Measurements from ENCODE around the gene OMA1. TPM values are rescaled to one million over a fixed set of nuclear protein-coding genes. Genes with fewer than 3 reads are reported as not detected.

Gene OMA1
- total RNA-seq, result 8.9 to 9.3 TPM (median 9.0 TPM) in 3 replicates
- long read RNA-seq, partial matches to known transcripts, result 0 of 4 reads
- long read RNA-seq, other reads (novel, unspliced or antisense), result 4 of 4 reads

DNA sequence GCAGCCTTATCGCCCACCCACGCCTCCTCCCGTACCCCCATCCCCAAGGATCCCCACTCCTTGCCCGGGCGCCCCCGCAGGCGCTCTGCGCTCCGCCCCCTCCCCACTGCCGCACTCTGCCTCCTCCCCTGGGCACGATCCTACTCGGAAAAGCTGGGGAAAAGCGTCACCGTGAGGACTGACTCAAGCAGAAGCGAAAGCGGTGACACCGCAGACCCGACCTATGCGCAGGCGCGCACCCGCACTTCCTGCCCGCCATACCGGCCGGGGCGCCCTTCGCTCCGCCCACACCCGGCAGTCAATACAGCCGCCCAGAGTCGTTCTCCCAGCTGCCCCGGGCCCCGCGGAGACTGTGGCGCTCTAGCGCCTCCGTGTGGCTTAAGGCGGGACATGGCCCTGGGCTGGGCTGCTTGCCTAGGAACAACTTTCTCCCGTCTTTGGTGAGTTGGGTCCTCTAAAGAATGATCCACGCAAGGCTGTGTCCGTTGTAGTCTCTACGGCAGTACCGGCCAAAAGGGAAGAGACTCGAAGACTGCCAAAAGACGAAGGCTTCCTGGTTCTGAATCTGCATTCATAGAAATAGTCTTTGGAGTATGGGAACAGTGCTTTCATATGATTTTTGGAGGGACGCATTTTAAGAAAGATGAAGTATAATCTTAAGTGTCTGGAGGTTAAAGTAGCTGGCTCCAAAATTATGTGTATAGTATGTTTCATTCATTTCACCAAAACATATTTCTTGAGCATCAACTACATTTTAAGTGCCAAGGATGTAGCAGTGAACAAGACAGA, at the start of gene OMA1:
TSS of gene OMA1 (minus strand) at position 207 of the 789 bp plus-strand sequence. CDS start 7,432 bp downstream, outside the sequence.
- Mint-ChIP-seq H3K4me3 (ENCODE audit: unreplicated experiment) (peak within 1 kb of the TSS; percentile 85), H3K9me3 (ENCODE audit: low read depth) (no peaks in the 10 kb centered on the region), H3K27ac (ENCODE audit: unreplicated experiment) (peak within 1 kb of the TSS; percentile 99), H3K4me1 (ENCODE audit: low read depth) (peaks cover 15% of the 10 kb centered on the region), H3K36me3 (ENCODE audit: low read depth) (no peaks in the 10 kb centered on the region), H3K27me3 (ENCODE audit: low read depth) (peaks cover 7% of the 10 kb centered on the region)
- peak; percentile 99 for DNase-seq (ENCODE audit: low spot score)
- peak; percentile 98 for TF ChIP-seq CTCF (IDR thresholded peaks at IDR 0.05)

DNA sequence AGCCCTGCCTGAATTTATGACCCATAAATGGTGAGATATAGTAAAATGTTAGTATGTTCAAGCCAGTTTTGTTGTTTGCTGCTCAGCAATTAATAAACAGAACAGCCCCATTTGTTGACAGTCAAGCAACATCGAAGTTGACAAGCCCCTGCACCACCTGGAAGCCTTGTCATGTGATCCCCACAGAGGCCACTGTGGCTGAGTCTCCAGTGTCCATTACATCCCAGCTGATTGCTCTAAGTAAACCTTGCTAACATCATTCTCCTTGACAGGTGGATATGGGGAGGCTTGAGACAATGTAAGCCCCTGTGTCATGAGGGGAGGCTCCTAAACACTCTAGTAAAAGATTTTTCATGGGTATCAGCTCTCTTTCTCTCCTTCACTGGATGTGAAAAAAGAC, 48.0 kb upstream of the OMA1 start:
- no peak for TF ChIP-seq CTCF (IDR thresholded peaks at IDR 0.05)
- DNase-seq (ENCODE audit: low spot score), result no peak
- Mint-ChIP-seq H3K9me3 (ENCODE audit: low read depth) (no peaks in the 10 kb centered on the region), H3K4me3 (ENCODE audit: unreplicated experiment) (no peak overlapping the region), H3K27me3 (ENCODE audit: low read depth) (peaks cover 7% of the 10 kb centered on the region), H3K36me3 (ENCODE audit: low read depth) (peaks cover 2% of the 10 kb centered on the region), H3K4me1 (ENCODE audit: low read depth) (peaks cover 46% of the 10 kb centered on the region), H3K27ac (ENCODE audit: unreplicated experiment) (no peak overlapping the region)

- H3K27me3 Mint-ChIP-seq (ENCODE audit: low read depth), result peaks cover 2% of the 10 kb centered on the region
- peak overlapping the region; percentile 85 for H3K27ac Mint-ChIP-seq (ENCODE audit: unreplicated experiment)
- DNase-seq (ENCODE audit: low spot score), result no peak
- no peaks in the 10 kb centered on the region for H3K36me3 Mint-ChIP-seq (ENCODE audit: low read depth)
- no peaks in the 10 kb centered on the region for H3K9me3 Mint-ChIP-seq (ENCODE audit: low read depth)
- H3K4me1 Mint-ChIP-seq (ENCODE audit: low read depth), result peaks cover 44% of the 10 kb centered on the region
- no peak overlapping the region for H3K4me3 Mint-ChIP-seq (ENCODE audit: unreplicated experiment)
- no peak for TF ChIP-seq CTCF (IDR thresholded peaks at IDR 0.05)
Observed at GRCh38 chr1:58592522-58593134, 46.1 kb upstream of the OMA1 start.

GRCh38 chr1:58591806-58592205, 45.3 kb upstream of the OMA1 start:
- TF ChIP-seq CTCF (IDR thresholded peaks at IDR 0.05), result no peak
- H3K9me3 Mint-ChIP-seq (ENCODE audit: low read depth), result no peaks in the 10 kb centered on the region

GRCh38 chr1:58590019-58590418, 43.5 kb upstream of the OMA1 start:
- H3K4me3 Mint-ChIP-seq (ENCODE audit: unreplicated experiment), result no peak overlapping the region
- no peaks in the 10 kb centered on the region for H3K36me3 Mint-ChIP-seq (ENCODE audit: low read depth)
- no peak for TF ChIP-seq CTCF (IDR thresholded peaks at IDR 0.05)
- no peak for DNase-seq (ENCODE audit: low spot score)
- H3K4me1 Mint-ChIP-seq (ENCODE audit: low read depth), result peaks cover 42% of the 10 kb centered on the region
- no peak overlapping the region for H3K27ac Mint-ChIP-seq (ENCODE audit: unreplicated experiment)
- H3K27me3 Mint-ChIP-seq (ENCODE audit: low read depth), result no peaks in the 10 kb centered on the region
- no peaks in the 10 kb centered on the region for H3K9me3 Mint-ChIP-seq (ENCODE audit: low read depth)

More at GRCh38 chr1:58591806-58592205, 45.3 kb upstream of the OMA1 start:
- DNase-seq (ENCODE audit: low spot score), result no peak
- no peak overlapping the region for H3K4me3 Mint-ChIP-seq (ENCODE audit: unreplicated experiment)
- no peaks in the 10 kb centered on the region for H3K27me3 Mint-ChIP-seq (ENCODE audit: low read depth)
- H3K27ac Mint-ChIP-seq (ENCODE audit: unreplicated experiment), result peak overlapping the region; percentile 85
- H3K36me3 Mint-ChIP-seq (ENCODE audit: low read depth), result no peaks in the 10 kb centered on the region
- peaks cover 36% of the 10 kb centered on the region for H3K4me1 Mint-ChIP-seq (ENCODE audit: low read depth)

Data from chondrocyte (in vitro differentiated cells).